PFSK-1 (cell line): ENCODE results near the gene BMP4.

Source experiments
- FOXP2 ChIP-seq: optimal IDR thresholded peaks from 2 replicates; pipeline ENCODE3; 2011; ENCODE audit warnings: borderline replicate concordance, control low read depth, inconsistent platforms; ENCODE audit not compliant: insufficient read depth; ENCODE audit errors: extremely low read length, extremely low read depth
- POLR2AphosphoS5 ChIP-seq: IDR thresholded peaks from 2 replicates; pipeline ENCODE4 v1.6.1; 2012; ENCODE audit warnings: low read depth, mild to moderate bottlenecking, control low read depth, low read length, moderate library complexity
- SIN3A ChIP-seq: IDR thresholded peaks from 2 replicates; pipeline ENCODE4 v1.6.1; 2012; ENCODE audit warnings: mild to moderate bottlenecking, low read length, moderate library complexity, borderline replicate concordance; ENCODE audit not compliant: insufficient read depth
- TAF1 ChIP-seq: IDR thresholded peaks from 2 replicates; pipeline ENCODE4 v1.6.1; 2012; ENCODE audit warnings: low read length, control low read depth, borderline replicate concordance; ENCODE audit not compliant: insufficient read depth
- TF ChIP-seq, protein P1 (sequence below), 2 experiments: IDR thresholded peaks; 2 replicates each; pipeline versions ENCODE4 v1.6.1 to v1.8.0; 2011 to 2012; ENCODE audit warnings: low read depth in 2 of 2, low read length in 2 of 2, control low read depth in 1 of 2, inconsistent platforms in 1 of 2, mild to moderate bottlenecking in 1 of 2, moderate library complexity in 1 of 2; ENCODE audit not compliant: insufficient read depth in 1 of 2

BMP4 gene

GRCh38 chr14:53942970-53943750, 13.5 kb downstream of the BMP4 start:
- no peak for TF ChIP-seq POLR2AphosphoS5
- no peak for TF ChIP-seq TAF1
- TF ChIP-seq SIN3A: no peak
- TF ChIP-seq, protein P1, sequence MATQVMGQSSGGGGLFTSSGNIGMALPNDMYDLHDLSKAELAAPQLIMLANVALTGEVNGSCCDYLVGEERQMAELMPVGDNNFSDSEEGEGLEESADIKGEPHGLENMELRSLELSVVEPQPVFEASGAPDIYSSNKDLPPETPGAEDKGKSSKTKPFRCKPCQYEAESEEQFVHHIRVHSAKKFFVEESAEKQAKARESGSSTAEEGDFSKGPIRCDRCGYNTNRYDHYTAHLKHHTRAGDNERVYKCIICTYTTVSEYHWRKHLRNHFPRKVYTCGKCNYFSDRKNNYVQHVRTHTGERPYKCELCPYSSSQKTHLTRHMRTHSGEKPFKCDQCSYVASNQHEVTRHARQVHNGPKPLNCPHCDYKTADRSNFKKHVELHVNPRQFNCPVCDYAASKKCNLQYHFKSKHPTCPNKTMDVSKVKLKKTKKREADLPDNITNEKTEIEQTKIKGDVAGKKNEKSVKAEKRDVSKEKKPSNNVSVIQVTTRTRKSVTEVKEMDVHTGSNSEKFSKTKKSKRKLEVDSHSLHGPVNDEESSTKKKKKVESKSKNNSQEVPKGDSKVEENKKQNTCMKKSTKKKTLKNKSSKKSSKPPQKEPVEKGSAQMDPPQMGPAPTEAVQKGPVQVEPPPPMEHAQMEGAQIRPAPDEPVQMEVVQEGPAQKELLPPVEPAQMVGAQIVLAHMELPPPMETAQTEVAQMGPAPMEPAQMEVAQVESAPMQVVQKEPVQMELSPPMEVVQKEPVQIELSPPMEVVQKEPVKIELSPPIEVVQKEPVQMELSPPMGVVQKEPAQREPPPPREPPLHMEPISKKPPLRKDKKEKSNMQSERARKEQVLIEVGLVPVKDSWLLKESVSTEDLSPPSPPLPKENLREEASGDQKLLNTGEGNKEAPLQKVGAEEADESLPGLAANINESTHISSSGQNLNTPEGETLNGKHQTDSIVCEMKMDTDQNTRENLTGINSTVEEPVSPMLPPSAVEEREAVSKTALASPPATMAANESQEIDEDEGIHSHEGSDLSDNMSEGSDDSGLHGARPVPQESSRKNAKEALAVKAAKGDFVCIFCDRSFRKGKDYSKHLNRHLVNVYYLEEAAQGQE (IDR thresholded peaks at IDR 0.05; ENCODE audit: insufficient read depth in 1 of 2, low read depth in 2 of 2, low read length in 2 of 2): no peak
- no peak for TF ChIP-seq FOXP2

- TF ChIP-seq POLR2AphosphoS5 (no peak), TAF1 (no peak)
Observed at GRCh38 chr14:53938136-53938837, 18.3 kb downstream of the BMP4 start.

DNA sequence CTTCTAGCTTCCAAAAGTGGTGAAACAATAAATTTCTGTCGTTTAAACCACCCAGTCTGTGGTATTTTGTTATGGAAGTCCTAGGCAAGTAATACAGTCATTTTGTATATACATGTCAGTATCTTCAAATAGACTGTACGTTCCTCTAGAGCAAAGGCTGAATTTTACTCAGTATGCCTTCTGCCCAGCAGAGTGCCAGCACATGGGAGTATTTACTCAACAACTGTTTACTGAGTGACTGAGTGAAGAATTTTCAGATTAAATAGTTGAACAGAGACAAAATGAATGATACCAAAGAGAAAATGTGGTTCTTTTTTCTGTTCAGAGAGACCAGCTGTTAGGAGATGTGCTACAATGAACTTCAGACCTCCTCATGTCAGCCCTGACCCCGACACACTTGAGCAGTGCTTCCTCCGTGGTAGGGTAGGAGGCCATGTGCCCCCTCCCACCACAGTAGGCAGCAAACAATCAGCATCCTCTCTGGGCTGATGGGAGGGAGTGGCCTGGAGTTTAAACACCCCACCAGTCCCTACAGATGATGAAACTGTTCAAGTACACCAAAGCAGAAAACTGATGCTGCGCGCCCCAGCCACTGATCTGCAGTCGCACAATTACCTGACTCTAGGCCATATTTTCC, 21.7 kb downstream of the BMP4 start:
- TF ChIP-seq, protein P1 (IDR thresholded peaks at IDR 0.05; ENCODE audit: insufficient read depth in 1 of 2, low read depth in 2 of 2, low read length in 2 of 2): no peak
- TF ChIP-seq TAF1 (no peak), POLR2AphosphoS5 (no peak)

DNA sequence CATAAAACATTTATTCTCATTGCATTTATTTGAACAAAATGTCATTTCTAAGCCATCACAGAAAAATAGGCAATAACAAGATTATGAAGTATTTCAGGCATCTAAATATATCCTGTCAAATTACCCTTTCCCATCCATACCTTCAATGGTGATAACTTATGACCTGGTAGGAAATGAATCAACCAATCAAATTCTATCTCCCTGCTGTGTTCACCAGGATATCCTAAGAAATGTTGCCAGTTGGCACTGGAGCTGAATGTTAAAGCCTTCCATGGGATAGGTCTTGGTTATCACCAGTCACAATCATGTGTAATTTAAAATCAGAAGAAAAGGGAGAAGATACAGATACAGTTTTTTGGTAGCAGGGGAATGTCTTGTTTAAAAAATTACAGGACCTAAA, 23.7 kb downstream of the BMP4 start:
- no peak for TF ChIP-seq SIN3A
- TF ChIP-seq TAF1: no peak

DNA sequence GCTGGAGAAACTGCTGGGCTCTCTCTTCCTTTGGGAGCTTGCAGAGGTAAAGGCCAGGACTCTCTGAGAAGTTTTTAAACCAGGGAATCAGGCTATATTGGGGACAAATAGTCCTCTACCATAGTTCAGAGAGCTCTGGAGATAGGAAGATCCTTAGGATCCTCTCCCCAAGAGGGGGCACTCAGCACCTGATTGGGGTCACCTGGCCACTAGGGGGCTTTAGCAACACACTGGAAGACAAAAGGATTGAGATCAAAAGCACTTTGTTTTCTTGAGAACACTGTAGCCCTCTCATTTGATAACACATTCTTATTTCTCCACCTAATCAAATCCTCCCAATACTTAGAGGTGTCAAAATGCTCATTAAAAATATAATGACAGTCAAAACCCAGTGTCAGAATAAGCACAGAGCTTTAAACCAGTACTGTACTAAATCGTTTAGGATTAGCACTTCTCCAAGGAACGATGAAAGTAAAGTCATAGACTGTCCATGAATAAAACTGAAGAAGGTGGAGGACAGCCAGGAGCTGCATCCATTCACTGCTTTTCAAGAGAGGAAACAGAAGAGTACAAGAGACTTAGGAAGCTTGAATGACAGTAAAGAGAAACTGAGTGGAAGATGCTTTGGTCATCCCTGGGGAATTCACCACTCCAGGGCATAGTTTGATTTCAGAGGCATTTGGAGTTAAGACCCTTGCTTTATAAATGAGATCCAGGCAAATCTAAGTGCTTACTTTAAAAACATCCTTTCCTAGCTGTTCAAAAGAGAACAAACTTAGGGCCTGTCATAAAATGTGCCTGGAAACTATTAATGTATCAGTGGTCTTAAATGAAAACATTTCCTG, 26.5 kb downstream of the BMP4 start:
- TF ChIP-seq FOXP2 (no peak), TAF1 (no peak), POLR2AphosphoS5 (no peak), SIN3A (no peak)
- TF ChIP-seq, protein P1 (IDR thresholded peaks at IDR 0.05; ENCODE audit: insufficient read depth in 1 of 2, low read depth in 2 of 2, low read length in 2 of 2): no peak
